Measurements from ENCODE around the gene XXYLT1. TPM values are rescaled to one million over a fixed set of nuclear protein-coding genes. Genes with fewer than 3 reads are reported as not detected.

XXYLT1 gene
- total RNA-seq, 1 donor, result 32.8 TPM

GRCh38 chr3:195069501-195070251, 201.3 kb downstream of the XXYLT1 start:
- no peak overlapping the region for H3K4me3 ChIP-seq (ENCODE audit: low read depth, low read length)
- DNase-seq (ENCODE audit: low read depth), result no peak
- TF ChIP-seq, protein P1, sequence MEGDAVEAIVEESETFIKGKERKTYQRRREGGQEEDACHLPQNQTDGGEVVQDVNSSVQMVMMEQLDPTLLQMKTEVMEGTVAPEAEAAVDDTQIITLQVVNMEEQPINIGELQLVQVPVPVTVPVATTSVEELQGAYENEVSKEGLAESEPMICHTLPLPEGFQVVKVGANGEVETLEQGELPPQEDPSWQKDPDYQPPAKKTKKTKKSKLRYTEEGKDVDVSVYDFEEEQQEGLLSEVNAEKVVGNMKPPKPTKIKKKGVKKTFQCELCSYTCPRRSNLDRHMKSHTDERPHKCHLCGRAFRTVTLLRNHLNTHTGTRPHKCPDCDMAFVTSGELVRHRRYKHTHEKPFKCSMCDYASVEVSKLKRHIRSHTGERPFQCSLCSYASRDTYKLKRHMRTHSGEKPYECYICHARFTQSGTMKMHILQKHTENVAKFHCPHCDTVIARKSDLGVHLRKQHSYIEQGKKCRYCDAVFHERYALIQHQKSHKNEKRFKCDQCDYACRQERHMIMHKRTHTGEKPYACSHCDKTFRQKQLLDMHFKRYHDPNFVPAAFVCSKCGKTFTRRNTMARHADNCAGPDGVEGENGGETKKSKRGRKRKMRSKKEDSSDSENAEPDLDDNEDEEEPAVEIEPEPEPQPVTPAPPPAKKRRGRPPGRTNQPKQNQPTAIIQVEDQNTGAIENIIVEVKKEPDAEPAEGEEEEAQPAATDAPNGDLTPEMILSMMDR (IDR thresholded peaks at IDR 0.05; ENCODE audit: insufficient read depth, low read depth, low read length), result no peak

GRCh38 chr3:195068084-195069080, 202.6 kb downstream of the XXYLT1 start:
- TF ChIP-seq, protein P1 (IDR thresholded peaks at IDR 0.05; ENCODE audit: insufficient read depth, low read depth, low read length), result no peak
- peak; percentile 26 for DNase-seq (ENCODE audit: low read depth)
- no peak overlapping the region for H3K4me3 ChIP-seq (ENCODE audit: low read depth, low read length)

DNA sequence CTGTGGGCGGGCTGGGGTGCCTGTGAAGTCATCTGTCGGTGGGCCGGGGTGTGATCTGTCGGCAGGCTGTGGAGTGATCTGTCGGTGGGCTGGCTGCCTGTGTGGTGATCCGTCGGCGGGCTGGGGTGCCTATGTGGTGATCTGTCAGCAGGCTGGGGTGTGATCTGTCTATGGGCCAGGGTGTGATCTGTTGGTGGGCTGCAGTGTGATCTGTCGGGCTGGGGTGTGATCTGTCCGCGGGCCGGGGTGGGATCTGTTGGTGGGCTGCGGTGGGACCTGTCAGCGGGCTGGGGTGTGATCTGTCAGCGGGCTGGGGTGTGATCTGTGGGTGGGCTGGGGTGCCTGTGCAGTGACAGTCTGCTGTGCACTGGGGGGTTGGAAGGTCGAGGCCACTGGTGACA, 204.5 kb downstream of the XXYLT1 start:
- TF ChIP-seq, protein P1 (IDR thresholded peaks at IDR 0.05; ENCODE audit: insufficient read depth, low read depth, low read length), result no peak
- H3K4me3 ChIP-seq (ENCODE audit: low read depth, low read length), result no peak overlapping the region
- DNase-seq (ENCODE audit: low read depth), result no peak

GRCh38 chr3:195065864-195066185, 205.1 kb downstream of the XXYLT1 start:
- TF ChIP-seq, protein P1 (IDR thresholded peaks at IDR 0.05; ENCODE audit: insufficient read depth, low read depth, low read length), result no peak
- no peak overlapping the region for H3K4me3 ChIP-seq (ENCODE audit: low read depth, low read length)
- no peak for DNase-seq (ENCODE audit: low read depth)

- H3K4me3 ChIP-seq (ENCODE audit: low read depth, low read length), result no peak overlapping the region
- TF ChIP-seq, protein P1 (IDR thresholded peaks at IDR 0.05; ENCODE audit: insufficient read depth, low read depth, low read length), result no peak
- no peak for DNase-seq (ENCODE audit: low read depth)
Observed at GRCh38 chr3:195065142-195065863, 205.7 kb downstream of the XXYLT1 start.

DNA sequence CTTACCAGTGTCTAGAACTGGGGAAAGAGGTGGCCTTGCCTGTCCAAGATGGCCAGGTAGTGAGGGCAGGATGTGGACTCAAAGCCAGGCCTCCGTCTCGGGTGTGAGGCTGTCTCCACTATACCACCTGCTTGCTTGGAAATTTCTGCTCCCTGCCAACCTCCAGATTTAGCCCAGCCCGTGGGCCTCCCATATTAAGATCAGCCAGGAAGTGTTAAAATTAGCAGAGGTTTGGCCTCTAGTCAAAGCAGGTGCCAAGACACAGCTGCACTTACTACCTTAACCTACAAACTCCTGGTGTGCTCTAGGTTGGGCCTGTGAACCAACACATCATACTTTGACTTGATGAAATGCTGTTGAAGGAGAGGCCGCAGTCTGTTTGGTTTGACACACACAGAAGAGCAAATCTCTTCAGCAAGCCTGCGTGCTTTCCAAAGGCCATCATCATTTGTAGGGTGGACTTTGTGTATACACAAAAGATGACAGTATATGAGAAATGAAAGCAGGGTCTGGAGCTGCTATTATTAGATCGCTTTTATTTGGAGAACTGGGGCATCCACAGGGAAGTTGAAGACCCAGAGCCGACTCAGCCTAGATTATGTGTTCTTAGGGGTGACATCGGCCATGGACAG, 206.5 kb downstream of the XXYLT1 start:
- no peak for DNase-seq (ENCODE audit: low read depth)

More for the DNA sequence above, 206.5 kb downstream of the XXYLT1 start:
- TF ChIP-seq, protein P1 (IDR thresholded peaks at IDR 0.05; ENCODE audit: insufficient read depth, low read depth, low read length), result no peak
- H3K4me3 ChIP-seq (ENCODE audit: low read depth, low read length), result no peak overlapping the region

All from fibroblast of villous mesenchyme (primary cell).